ENCODE measurements around the gene AIG1. TPM values are rescaled to one million over a fixed set of nuclear protein-coding genes. Genes with fewer than 3 reads are reported as not detected.

AIG1 gene
- total RNA-seq, 2 donors from 2014 or later: 32.9 to 53.6 TPM

DNA sequence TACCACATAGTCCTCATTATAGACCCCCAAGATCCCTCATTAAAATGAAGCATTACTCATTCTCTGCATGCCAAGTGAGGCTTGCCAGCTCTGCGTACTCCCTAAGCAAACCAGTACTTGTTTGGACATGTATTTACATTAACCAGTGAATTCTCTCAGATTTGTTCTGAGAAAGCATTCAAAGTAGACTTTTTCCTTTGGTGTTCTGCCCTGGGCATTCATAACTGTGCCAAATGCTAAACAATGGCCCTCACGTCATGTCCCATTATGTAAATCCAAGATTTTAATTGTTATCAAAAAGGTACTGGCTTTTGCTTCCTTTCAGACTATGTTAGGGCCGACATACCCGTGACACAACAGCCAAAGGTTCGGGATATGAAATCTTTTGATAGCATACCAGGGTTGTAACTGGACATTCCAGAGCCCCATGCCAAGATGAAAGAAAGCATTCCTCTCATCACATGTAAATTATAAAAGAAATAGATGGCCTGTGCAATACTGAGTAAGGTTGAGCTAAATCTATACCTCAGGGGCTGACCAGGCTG is 225.6 kb downstream of the AIG1 start:
- TF ChIP-seq CTCF (IDR thresholded peaks at IDR 0.05): no peak
- no peak for ATAC-seq (ENCODE audit: insufficient number of reproducible peaks, low FRiP score, low read depth)
- Histone ChIP-seq H3K4me1 (ENCODE audit: control insufficient read depth in 1 of 2, low read depth in 2 of 2) (peaks cover 13 to 51% of the 10 kb centered on the region in 2 donors), H3K27ac (peak overlapping the region in 1 of 2 donors; percentile 22), H3K27me3 (replicated peaks; ENCODE audit: insufficient read depth) (no peaks in the 10 kb centered on the region), H3K36me3 (no peaks in the 10 kb centered on the region), H3K4me3 (no peak overlapping the region), H3K9me3 (no peaks in the 10 kb centered on the region)
- DNase-seq (ENCODE audit: low spot score): no peak

DNA sequence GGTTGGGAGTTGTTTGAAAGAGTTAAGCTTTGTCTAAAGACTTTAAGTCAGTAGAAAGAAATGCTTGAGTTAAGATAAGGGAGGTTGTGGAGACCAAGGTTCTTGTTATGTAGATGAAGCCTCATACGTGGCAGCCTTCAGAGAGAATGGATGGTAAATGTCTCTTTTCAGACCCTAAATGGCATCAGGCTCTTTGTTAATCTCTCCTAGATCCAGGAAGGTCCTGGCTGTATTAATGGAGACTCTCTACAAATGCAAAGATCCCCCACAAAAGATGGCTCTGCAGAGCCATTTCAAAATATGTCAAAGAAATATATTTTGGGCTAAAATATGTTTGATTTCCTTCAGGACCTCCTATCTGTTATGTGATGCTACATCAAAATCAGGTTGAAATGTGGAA is 228.2 kb downstream of the AIG1 start:
- DNase-seq (ENCODE audit: low spot score): no peak

DNA sequence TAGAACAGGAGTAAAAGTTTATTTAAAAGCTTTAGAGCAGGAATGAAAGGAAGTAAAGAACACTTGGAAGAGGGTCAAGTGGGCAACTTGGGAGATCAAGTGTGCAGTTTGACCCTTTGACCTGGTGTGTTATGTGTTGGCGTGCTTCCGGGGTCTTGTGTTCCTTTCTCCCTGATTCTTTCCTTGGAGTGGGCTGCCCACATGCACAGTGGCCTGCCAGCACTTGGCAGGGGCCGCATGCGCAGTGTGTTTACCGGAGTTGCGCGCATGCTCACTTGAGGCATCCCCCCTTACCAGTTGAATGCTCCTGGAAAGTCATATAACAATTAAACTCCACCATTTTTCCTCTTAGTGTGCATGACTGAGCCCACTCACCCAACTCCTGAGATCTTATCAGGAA is 229.5 kb downstream of the AIG1 start:
- H3K27me3 ChIP-seq (replicated peaks; ENCODE audit: insufficient read depth): no peaks in the 10 kb centered on the region
- ATAC-seq (ENCODE audit: insufficient number of reproducible peaks, low FRiP score, low read depth) (no peak), DNase-seq (ENCODE audit: low spot score) (no peak)
- no peak for TF ChIP-seq CTCF (IDR thresholded peaks at IDR 0.05)
- H3K4me1 ChIP-seq (ENCODE audit: control insufficient read depth in 1 of 2, low read depth in 2 of 2): peaks cover 13 to 23% of the 10 kb centered on the region in 2 donors
- no peaks in the 10 kb centered on the region for H3K9me3 ChIP-seq
- H3K36me3 ChIP-seq: no peaks in the 10 kb centered on the region
- H3K27ac ChIP-seq: no peak overlapping the region
- H3K4me3 ChIP-seq: no peak overlapping the region

More for the DNA sequence above, 228.2 kb downstream of the AIG1 start:
- TF ChIP-seq CTCF (IDR thresholded peaks at IDR 0.05): no peak
- no peak for ATAC-seq (ENCODE audit: insufficient number of reproducible peaks, low FRiP score, low read depth)
- H3K36me3 ChIP-seq: no peaks in the 10 kb centered on the region
- H3K27ac ChIP-seq: no peak overlapping the region
- H3K4me3 ChIP-seq: no peak overlapping the region
- no peaks in the 10 kb centered on the region for H3K27me3 ChIP-seq (replicated peaks; ENCODE audit: insufficient read depth)
- H3K9me3 ChIP-seq: no peaks in the 10 kb centered on the region
- H3K4me1 ChIP-seq (ENCODE audit: control insufficient read depth in 1 of 2, low read depth in 2 of 2): peaks cover 13 to 36% of the 10 kb centered on the region in 2 donors

DNA sequence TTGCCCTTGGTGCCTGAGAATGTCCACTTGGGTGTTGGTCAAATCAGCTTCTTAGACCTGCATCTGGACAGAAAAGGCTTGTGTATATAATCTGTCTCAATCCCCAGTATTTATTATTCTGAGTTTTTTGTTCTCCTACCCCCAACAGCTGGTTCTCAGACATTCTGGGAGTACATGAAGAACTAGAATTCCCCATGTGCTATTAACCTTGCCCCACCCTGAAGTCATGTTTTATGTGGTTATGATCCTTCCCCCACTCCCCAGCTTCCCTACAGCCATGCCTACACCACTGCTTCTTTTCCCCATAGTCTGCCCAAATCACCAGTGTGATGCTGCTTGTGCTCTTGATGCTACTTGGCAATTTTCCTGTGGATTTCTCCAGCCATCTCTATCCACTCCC is 232.8 kb downstream of the AIG1 start:
- H3K27ac ChIP-seq: no peak overlapping the region
- no peak overlapping the region for H3K4me3 ChIP-seq
- no peaks in the 10 kb centered on the region for H3K36me3 ChIP-seq
- no peak for DNase-seq (ENCODE audit: low spot score)
- H3K4me1 ChIP-seq (ENCODE audit: control insufficient read depth in 1 of 2, low read depth in 2 of 2): no peaks in the 10 kb centered on the region
- no peaks in the 10 kb centered on the region for H3K27me3 ChIP-seq (replicated peaks; ENCODE audit: insufficient read depth)
- ATAC-seq (ENCODE audit: insufficient number of reproducible peaks, low FRiP score, low read depth): no peak
- H3K9me3 ChIP-seq: no peaks in the 10 kb centered on the region
- no peak for TF ChIP-seq CTCF (IDR thresholded peaks at IDR 0.05)

GRCh38 chr6:143294265-143294860 is 233.7 kb downstream of the AIG1 start:
- no peaks in the 10 kb centered on the region for H3K27me3 ChIP-seq (replicated peaks; ENCODE audit: insufficient read depth)
- no peaks in the 10 kb centered on the region for H3K36me3 ChIP-seq
- DNase-seq (ENCODE audit: low spot score) (no peak), ATAC-seq (ENCODE audit: insufficient number of reproducible peaks, low FRiP score, low read depth) (no peak)
- no peaks in the 10 kb centered on the region for H3K9me3 ChIP-seq
- H3K4me1 ChIP-seq (ENCODE audit: control insufficient read depth in 1 of 2, low read depth in 2 of 2): no peaks in the 10 kb centered on the region
- no peak for TF ChIP-seq CTCF (IDR thresholded peaks at IDR 0.05)
- H3K27ac ChIP-seq: no peak overlapping the region
- H3K4me3 ChIP-seq: no peak overlapping the region

Measured in thoracic aorta (tissue), 2 donors.